Fibroblast of lung (primary cell): ENCODE results near the gene IPO11.

Experiments
- CTCF ChIP-seq, 2 donors: IDR thresholded peaks in 1 of 2; conservative IDR thresholded peaks in 1 of 2; 1 replicate in 1 of 2; 2 replicates in 1 of 2; pipeline ENCODE4 v1.5.1; 2011 to 2012; ENCODE audit warnings: low read length in 2 of 2, control low read depth in 1 of 2, inconsistent platforms in 1 of 2, low read depth in 1 of 2, mild to moderate bottlenecking in 1 of 2
- EZH2 ChIP-seq: IDR thresholded peaks from 2 replicates; pipeline ENCODE4 v1.5.1; 2012; ENCODE audit warnings: low read length, control low read depth, mild to moderate bottlenecking; ENCODE audit errors: missing control alignments

- TF ChIP-seq CTCF (conservative IDR thresholded peaks at IDR 0.05 in 1 of 2, IDR thresholded peaks at IDR 0.05 in 1 of 2; ENCODE audit: low read depth in 1 of 2, low read length in 2 of 2), result no peak
- no peak for TF ChIP-seq EZH2
Measured at GRCh38 chr5:62633243-62633642, 220.7 kb downstream of the IPO11 start.
